ENCODE results near the gene ACO2. TPM values are rescaled to one million over a fixed set of nuclear protein-coding genes. Genes with fewer than 3 reads are reported as not detected.
"Not testable (repeated sequence)": the region's sequence is repeated elsewhere in the genome, so short reads cannot be mapped to it uniquely, and the experiment has no call there.

The ACO2 gene
- polyA plus RNA-seq, 5 donors: 47.4 to 65.1 (median 51.3) TPM

GRCh38 chr22:41539146-41540005, 70.5 kb downstream of the ACO2 start:
- DNase-seq: no peak

- no peak for DNase-seq
Measured at GRCh38 chr22:41540006-41540315, 71.0 kb downstream of the ACO2 start.

- DNase-seq: no peak
Measured at GRCh38 chr22:41540365-41540764, 71.4 kb downstream of the ACO2 start.

- no peak for DNase-seq
Measured at GRCh38 chr22:41541484-41541883, 72.6 kb downstream of the ACO2 start.

GRCh38 chr22:41542224-41542623, 73.3 kb downstream of the ACO2 start:
- no peak for DNase-seq

- DNase-seq: peak; percentile 56 to 99
Measured at GRCh38 chr22:41543854-41544670, 75.1 kb downstream of the ACO2 start, which contains the start of gene POLR3H. Gene POLR3H, minus strand, starts transcription at chr22:41544470. Its CDS starts 369 bp downstream, at chr22:41544101.

- peak in 1 of 2 donors; percentile 98 for DNase-seq
Measured at GRCh38 chr22:41544671-41545476, 76.0 kb downstream of the ACO2 start.

GRCh38 chr22:41548830-41549211, 79.9 kb downstream of the ACO2 start:
- DNase-seq: no peak

GRCh38 chr22:41550952-41551491, 82.1 kb downstream of the ACO2 start:
- DNase-seq: no peak

GRCh38 chr22:41551877-41552582, 83.1 kb downstream of the ACO2 start:
- no peak for DNase-seq

GRCh38 chr22:41555325-41555982, 86.5 kb downstream of the ACO2 start:
- DNase-seq: no peak

- DNase-seq: no peak
Measured at GRCh38 chr22:41556561-41556960, 87.6 kb downstream of the ACO2 start.

GRCh38 chr22:41557401-41558240, 88.7 kb downstream of the ACO2 start:
- DNase-seq: peak; percentile 94 to 96

- DNase-seq: not testable (repeated sequence)
Measured at GRCh38 chr22:41558241-41558630, 89.3 kb downstream of the ACO2 start.

- DNase-seq: no peak
Measured at GRCh38 chr22:41560095-41560471, 91.2 kb downstream of the ACO2 start.

- DNase-seq: no peak
Measured at GRCh38 chr22:41561335-41561734, 92.4 kb downstream of the ACO2 start.

- no peak for DNase-seq
Measured at GRCh38 chr22:41561788-41562187, 92.9 kb downstream of the ACO2 start.

GRCh38 chr22:41562461-41562860, 93.5 kb downstream of the ACO2 start:
- no peak for DNase-seq

- DNase-seq: no peak
Measured at GRCh38 chr22:41563051-41563711, 94.3 kb downstream of the ACO2 start.
